ENCODE results near the gene PPP1R15B.

- TF ChIP-seq CTCF (conservative IDR thresholded peaks at IDR 0.05; ENCODE audit: low read depth, low read length) (no peak), EZH2 (IDR thresholded peaks at IDR 0.05; ENCODE audit: borderline replicate concordance, low read depth, low read length, poor library complexity, severe bottlenecking) (no peak)
Measured at GRCh38 chr1:204361341-204361771, 50.3 kb downstream of the PPP1R15B start.

Measured in A673 (cell line).